ENCODE data around the gene METTL24. TPM values are rescaled to one million over a fixed set of nuclear protein-coding genes. Genes with fewer than 3 reads are reported as not detected.
"Not testable (repeated sequence)": the region's sequence is repeated elsewhere in the genome, so short reads cannot be mapped to it uniquely, and the experiment has no call there.

METTL24 gene
- total and polyA plus RNA-seq, 7 donors = 0.04 TPM; not detected in 6

- 39 to 49% (median 45%) methylated on average over 7 of the region's 7 CpGs for WGBS, 3 donors
- no peaks in the 10 kb centered on the region for H3K36me3 ChIP-seq (ENCODE audit: insufficient read depth in 1 of 2, low read depth in 1 of 2)
- no peak overlapping the region for H3K27ac ChIP-seq
- intact Hi-C loops (cut with DNase I) = no loop called here
- H3K4me3 ChIP-seq = no peak overlapping the region
- peaks cover 0 to 12% (median 5%) of the 10 kb centered on the region in 3 donors for H3K27me3 ChIP-seq (ENCODE audit: insufficient read depth in 3 of 3, low read length in 2 of 3)
- DNase-seq (no peak), ATAC-seq (no peak)
- no peaks in the 10 kb centered on the region for H3K4me1 ChIP-seq
- H3K9me3 ChIP-seq = no peaks in the 10 kb centered on the region
- no peak for TF ChIP-seq CTCF (IDR thresholded peaks at IDR 0.05)
These were observed 5.4 kb downstream of the METTL24 start for GRCh38 chr6:110352563-110353262.

DNA sequence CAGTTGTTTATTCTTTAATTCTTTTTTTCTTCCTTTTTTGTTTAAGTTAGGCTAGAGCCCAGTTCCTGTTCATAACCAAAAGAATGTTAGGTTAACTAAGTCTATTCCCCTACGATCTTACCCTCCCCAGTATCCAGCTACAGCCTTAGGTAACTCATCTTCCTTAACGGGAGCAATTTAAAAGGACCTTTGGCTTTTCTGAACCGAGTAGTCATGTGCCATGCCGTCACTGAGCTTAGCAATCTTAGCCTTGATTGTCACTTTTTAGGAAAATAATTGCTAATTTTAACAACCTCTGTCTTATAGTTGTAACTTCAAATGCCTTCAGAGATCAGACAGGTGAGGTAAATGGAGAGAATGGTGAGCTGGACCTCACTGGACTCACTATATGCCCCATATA lies 6.2 kb downstream of the METTL24 start:
- H3K9me3 ChIP-seq = no peaks in the 10 kb centered on the region
- H3K36me3 ChIP-seq (ENCODE audit: insufficient read depth in 1 of 2, low read depth in 1 of 2) = no peaks in the 10 kb centered on the region
- 75 to 76% (median 76%) methylated on average over 4 of the region's 4 CpGs for WGBS, 3 donors
- no peaks in the 10 kb centered on the region for H3K4me1 ChIP-seq
- no peak for DNase-seq
- peaks cover 0 to 5% (median 0%) of the 10 kb centered on the region in 3 donors for H3K27me3 ChIP-seq (ENCODE audit: insufficient read depth in 3 of 3, low read length in 2 of 3)
- no peak overlapping the region for H3K4me3 ChIP-seq
- intact Hi-C loops (cut with DNase I) = no loop called here
- TF ChIP-seq CTCF (IDR thresholded peaks at IDR 0.05) = no peak
- no peak overlapping the region for H3K27ac ChIP-seq
- no peak for ATAC-seq

GRCh38 chr6:110351546-110351945 lies 6.6 kb downstream of the METTL24 start:
- TF ChIP-seq CTCF (IDR thresholded peaks at IDR 0.05) = no peak
- intact Hi-C loops (cut with DNase I) = no loop called here
- no peaks in the 10 kb centered on the region for H3K36me3 ChIP-seq (ENCODE audit: insufficient read depth in 1 of 2, low read depth in 1 of 2)
- H3K4me3 ChIP-seq = no peak overlapping the region
- 88 to 95% (median 91%) methylated on average over 3 of the region's 3 CpGs for WGBS, 3 donors
- peaks cover 0 to under 1% (median 0%) of the 10 kb centered on the region in 3 donors for H3K27me3 ChIP-seq (ENCODE audit: insufficient read depth in 3 of 3, low read length in 2 of 3)
- H3K9me3 ChIP-seq = no peaks in the 10 kb centered on the region
- no peak for DNase-seq
- H3K4me1 ChIP-seq = no peaks in the 10 kb centered on the region
- no peak for ATAC-seq
- no peak overlapping the region for H3K27ac ChIP-seq

GRCh38 chr6:110350593-110350992 lies 7.6 kb downstream of the METTL24 start:
- DNase-seq; H3K36me3 ChIP-seq (ENCODE audit: insufficient read depth in 1 of 2, low read depth in 1 of 2); intact Hi-C loops (cut with DNase I); H3K4me3 ChIP-seq; ATAC-seq; H3K4me1 ChIP-seq; H3K27ac ChIP-seq; H3K9me3 ChIP-seq; H3K27me3 ChIP-seq (ENCODE audit: insufficient read depth in 3 of 3, low read length in 2 of 3): not testable (repeated sequence)
- WGBS, 3 donors = 93 to 96% (median 94%) methylated on average over 6 to 7 of the region's 7 CpGs

GRCh38 chr6:110348961-110349690 lies 9.0 kb downstream of the METTL24 start:
- intact Hi-C loops (cut with DNase I) = no loop called here
- Histone ChIP-seq H3K36me3 (ENCODE audit: insufficient read depth in 1 of 2, low read depth in 1 of 2) (no peaks in the 10 kb centered on the region), H3K27ac (no peak overlapping the region), H3K27me3 (ENCODE audit: insufficient read depth in 3 of 3, low read length in 2 of 3) (no peaks in the 10 kb centered on the region), H3K4me3 (no peak overlapping the region), H3K9me3 (no peaks in the 10 kb centered on the region), H3K4me1 (no peaks in the 10 kb centered on the region)
- no peak for DNase-seq
- TF ChIP-seq CTCF (IDR thresholded peaks at IDR 0.05) = no peak
- WGBS, 3 donors = 51 to 58% (median 57%) methylated on average over 11 of the region's 11 CpGs
- ATAC-seq = no peak
